PC-9 (cell line): Measurements from ENCODE around the gene RAD51AP2.

Source experiments
- CTCF ChIP-seq: fragments of 200-600 bp; sonication (generic); conservative IDR thresholded peaks from 2 replicates; pipeline ENCODE4 v1.6.1; 2017; ENCODE audit warnings: mixed run types, antibody characterized with exemption, mild to moderate bottlenecking, moderate library complexity
- EZH2 ChIP-seq: fragments of 200-600 bp; sonication (generic); IDR thresholded peaks from 2 replicates; pipeline ENCODE4 v1.8.0; 2017; ENCODE audit warnings: antibody characterized with exemption, low read depth

- TF ChIP-seq CTCF = no peak
- TF ChIP-seq EZH2 = no peak
Observed at GRCh38 chr2:17540813-17541530, 22.7 kb upstream of the RAD51AP2 start.
